ENCODE results near the gene NOP16.

DNA sequence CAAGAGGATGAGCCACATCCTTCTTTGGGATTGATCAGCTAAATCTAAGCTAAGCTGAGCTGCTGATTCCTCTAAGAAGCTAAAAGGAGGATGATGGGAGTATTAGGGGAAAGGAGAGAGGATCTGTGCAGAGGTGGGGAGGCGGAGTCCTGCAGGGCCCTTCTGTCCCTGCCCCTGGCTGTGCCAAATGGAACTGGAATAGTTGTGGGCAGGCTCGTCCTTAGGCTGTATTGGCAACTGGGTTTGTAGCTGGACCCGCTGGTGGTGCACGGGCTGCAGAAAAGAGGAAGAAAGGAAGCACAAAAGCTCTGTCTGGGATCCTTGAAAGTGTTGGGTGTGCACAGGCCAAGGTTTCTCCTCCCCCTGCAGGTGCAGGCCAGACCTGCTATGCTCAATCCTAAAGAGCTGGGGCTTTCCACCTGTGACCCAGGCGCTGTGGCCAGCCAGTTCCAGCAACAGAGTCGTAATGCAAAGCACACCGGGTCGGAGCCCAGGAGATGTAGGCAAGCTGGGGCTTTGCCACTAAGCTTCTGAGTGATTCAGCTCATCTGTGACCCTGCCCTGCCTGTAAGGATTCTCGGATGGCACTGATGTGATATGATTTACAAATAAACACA lies 18.1 kb upstream of the NOP16 start:
- TF ChIP-seq, protein P1, sequence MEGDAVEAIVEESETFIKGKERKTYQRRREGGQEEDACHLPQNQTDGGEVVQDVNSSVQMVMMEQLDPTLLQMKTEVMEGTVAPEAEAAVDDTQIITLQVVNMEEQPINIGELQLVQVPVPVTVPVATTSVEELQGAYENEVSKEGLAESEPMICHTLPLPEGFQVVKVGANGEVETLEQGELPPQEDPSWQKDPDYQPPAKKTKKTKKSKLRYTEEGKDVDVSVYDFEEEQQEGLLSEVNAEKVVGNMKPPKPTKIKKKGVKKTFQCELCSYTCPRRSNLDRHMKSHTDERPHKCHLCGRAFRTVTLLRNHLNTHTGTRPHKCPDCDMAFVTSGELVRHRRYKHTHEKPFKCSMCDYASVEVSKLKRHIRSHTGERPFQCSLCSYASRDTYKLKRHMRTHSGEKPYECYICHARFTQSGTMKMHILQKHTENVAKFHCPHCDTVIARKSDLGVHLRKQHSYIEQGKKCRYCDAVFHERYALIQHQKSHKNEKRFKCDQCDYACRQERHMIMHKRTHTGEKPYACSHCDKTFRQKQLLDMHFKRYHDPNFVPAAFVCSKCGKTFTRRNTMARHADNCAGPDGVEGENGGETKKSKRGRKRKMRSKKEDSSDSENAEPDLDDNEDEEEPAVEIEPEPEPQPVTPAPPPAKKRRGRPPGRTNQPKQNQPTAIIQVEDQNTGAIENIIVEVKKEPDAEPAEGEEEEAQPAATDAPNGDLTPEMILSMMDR (conservative IDR thresholded peaks at IDR 0.05), result no peak
- TF ChIP-seq ZFX (IDR thresholded peaks at IDR 0.05), result no peak
